GM21390 (cell line): ENCODE results near the gene ZNF677.
"Not testable (repeated sequence)": the region's sequence is repeated elsewhere in the genome, so short reads cannot be mapped to it uniquely, and the experiment has no call there.

ENCODE experiments used
- ATAC-seq: cut with Tn5 transposase; IDR thresholded peaks from one replicate; pipeline ENCODE4 v1.9.1; 2021; ENCODE audit not compliant: unreplicated experiment

ZNF677 gene

GRCh38 chr19:53193535-53194222, 61.0 kb downstream of the ZNF677 start:
- no peak for ATAC-seq

- no peak for ATAC-seq
These were observed 61.7 kb downstream of the ZNF677 start, which contains the start of gene ZNF665 for GRCh38 chr19:53192771-53193534. ZNF665 (minus strand) TSS chr19:53193358; CDS start chr19:53182898, 10,460 bp downstream.

DNA sequence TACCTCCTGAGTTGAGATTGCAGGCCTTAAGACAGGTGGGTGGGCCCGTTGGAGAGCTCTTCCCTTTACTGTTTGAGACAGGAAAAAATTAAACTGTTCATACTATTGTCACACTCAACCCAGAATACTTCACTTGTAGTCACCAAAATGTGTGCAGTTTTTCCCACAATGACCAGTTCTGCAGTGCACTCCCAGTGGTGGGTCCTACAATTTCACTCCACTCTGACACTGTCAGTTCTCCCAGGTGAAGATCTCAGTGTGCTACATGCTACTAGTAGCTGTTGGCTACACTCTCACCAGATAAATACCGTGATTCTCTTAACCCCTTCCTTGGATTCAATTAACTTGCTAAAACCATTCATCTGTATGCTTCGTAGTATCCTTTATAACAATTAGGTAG, 64.4 kb downstream of the ZNF677 start:
- no peak for ATAC-seq

DNA sequence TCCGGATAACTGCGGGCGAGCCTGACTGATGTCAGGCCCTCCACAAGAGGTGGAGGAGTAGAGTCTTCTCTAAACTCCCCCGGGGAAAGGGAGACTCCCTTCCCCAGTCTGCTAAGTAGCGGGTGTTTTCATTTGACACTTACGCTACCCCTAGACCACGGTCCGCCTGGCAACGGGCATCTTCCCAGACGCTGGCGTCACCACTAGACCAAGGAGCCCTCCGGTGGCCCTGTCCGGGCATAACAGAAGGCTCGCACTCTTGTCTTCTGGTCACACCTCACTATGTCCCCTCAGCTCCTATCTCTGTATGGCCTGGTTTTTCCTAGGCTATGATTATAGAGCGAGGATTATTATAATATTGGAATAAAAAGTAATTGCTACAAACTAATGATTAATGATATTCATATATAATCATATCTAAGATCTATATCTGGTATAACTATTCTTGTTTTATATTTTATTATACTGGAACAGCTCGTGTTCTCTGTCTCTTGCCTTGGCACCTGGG, 64.9 kb downstream of the ZNF677 start:
- not testable (repeated sequence) for ATAC-seq
